ENCODE data around the gene MOV10L1.

Gene MOV10L1

DNA sequence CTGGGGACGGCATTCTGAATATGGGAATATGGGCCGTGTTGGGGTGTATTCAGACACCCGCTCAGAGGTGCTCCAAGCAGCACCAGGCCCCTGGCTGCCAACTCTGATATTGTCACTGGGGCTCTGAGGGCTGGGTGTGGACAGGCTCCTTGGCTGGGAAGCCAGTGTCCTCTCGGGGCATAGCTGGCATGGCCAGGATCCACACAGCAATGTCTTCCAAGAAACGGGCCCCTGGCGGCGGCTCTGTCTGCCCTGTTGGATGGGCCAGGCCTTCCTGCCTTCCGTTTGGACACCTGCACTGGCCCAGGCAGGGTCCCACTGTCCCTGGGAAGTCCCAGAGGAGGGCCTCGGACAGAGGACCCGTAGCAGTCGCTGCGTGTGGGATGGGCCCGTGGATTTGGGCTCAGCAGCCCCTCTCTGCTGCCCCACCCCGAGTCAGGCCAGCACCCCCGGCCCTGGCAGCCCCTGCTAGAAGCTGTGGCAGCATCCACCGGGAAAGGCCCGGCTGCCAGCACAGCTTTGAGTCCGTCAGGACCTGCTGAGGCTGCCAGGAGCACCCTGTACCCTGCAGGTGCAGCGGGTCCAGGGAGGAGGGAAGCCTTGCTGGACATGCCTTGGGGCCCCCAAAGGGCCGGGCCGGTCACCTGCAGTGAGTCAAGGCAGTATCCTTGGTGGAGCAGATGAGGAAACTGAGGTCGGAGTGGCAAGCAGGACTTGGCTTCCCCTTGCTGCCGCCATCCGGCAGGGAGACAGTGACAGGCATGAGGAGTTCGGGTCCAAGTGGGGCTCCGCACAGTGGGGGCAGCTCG, 84.8 kb downstream of the MOV10L1 start:
- DNase-seq (ENCODE audit: low read depth), result no peak
- no peak overlapping the region for H3K4me3 ChIP-seq (ENCODE audit: low read length)
- TF ChIP-seq, protein P1, sequence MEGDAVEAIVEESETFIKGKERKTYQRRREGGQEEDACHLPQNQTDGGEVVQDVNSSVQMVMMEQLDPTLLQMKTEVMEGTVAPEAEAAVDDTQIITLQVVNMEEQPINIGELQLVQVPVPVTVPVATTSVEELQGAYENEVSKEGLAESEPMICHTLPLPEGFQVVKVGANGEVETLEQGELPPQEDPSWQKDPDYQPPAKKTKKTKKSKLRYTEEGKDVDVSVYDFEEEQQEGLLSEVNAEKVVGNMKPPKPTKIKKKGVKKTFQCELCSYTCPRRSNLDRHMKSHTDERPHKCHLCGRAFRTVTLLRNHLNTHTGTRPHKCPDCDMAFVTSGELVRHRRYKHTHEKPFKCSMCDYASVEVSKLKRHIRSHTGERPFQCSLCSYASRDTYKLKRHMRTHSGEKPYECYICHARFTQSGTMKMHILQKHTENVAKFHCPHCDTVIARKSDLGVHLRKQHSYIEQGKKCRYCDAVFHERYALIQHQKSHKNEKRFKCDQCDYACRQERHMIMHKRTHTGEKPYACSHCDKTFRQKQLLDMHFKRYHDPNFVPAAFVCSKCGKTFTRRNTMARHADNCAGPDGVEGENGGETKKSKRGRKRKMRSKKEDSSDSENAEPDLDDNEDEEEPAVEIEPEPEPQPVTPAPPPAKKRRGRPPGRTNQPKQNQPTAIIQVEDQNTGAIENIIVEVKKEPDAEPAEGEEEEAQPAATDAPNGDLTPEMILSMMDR (IDR thresholded peaks at IDR 0.05; ENCODE audit: insufficient read depth, low read depth, low read length, missing control alignments), result no peak

DNA sequence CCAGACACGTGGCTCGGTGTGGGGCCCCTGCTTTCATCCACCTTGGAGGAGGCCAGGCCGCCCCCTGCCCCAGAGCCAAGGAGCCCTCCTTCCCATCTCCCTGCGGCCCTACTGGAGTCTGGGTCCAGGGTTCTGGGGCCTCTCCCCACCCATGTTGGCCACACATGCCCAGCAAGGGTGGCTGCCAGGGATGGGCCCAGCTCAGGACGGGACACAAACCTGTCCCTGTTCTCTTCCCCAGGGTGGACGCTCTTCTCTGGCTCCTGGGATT, 85.3 kb downstream of the MOV10L1 start:
- no peak for DNase-seq (ENCODE audit: low read depth)
- H3K4me3 ChIP-seq (ENCODE audit: low read length), result no peak overlapping the region
- TF ChIP-seq, protein P1 (IDR thresholded peaks at IDR 0.05; ENCODE audit: insufficient read depth, low read depth, low read length, missing control alignments), result no peak

DNA sequence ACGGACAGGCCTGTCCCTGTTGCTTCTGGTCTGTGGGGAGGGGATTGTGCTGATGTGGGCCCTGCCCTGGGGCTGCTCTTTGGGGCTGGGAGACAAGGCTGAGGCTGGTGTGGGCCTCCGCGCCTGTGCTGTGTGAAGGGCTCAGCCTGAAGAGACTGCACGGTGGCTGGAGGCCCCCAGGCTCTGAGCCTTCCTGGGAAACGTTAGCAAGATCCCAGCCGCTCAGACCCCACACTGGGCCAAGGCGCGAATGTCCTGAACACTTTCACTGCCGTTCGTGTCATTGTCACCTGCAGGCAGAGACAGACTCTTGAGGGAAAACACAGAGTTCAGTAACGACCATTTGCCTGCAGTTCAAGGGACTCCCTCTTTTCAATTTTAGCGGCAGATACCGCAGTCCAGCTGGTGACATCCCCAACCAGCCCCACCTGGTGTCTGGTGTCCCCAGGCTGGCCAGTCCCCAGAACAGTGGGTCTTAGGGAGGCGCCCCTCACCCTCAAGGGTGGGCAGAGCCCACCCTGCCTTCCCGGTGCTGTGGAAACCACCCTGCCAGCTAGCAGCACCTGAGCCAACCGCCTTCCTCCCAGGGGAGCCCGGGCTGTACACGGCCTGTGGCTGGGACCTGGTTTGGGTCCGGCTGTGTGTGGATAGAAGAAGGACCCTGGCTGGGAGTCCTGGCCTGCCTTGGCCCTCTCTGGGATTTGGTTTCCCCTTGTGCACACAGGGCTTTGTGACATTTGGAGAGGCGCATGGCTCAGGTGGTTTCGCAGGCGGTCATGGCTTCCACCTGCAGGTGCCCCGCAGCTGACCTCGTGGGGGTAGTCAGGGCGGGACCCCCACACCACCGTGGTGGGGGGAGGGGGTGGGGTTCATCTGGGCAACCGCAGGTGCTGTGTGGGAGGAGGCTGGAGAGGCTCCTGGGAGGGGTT, 86.4 kb downstream of the MOV10L1 start:
- DNase-seq (ENCODE audit: low read depth), result no peak
- TF ChIP-seq, protein P1 (IDR thresholded peaks at IDR 0.05; ENCODE audit: insufficient read depth, low read depth, low read length, missing control alignments), result no peak
- H3K4me3 ChIP-seq (ENCODE audit: low read length), result no peak overlapping the region

DNA sequence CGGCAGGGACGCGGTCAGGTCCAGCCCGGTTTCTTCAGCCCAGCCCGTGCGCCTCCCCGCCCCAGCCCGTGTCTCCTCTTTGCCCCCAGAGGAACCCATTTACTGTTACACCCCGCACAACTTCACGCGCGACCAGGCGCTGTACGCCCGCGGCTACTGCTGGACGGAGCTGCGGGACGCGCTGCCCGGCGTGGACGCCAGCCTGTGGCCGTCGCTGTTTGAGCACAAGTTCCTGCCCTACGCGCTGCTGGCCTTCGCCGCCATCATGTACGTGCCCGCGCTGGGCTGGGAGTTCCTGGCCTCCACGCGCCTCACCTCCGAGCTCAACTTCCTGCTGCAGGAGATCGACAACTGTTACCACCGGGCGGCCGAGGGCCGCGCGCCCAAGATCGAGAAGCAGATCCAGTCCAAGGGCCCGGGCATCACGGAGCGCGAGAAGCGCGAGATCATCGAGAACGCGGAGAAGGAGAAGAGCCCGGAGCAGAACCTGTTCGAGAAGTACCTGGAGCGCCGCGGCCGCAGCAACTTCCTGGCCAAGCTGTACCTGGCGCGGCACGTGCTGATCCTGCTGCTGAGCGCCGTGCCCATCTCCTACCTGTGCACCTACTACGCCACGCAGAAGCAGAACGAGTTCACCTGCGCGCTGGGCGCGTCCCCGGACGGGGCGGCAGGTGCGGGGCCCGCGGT, 87.2 kb downstream of the MOV10L1 start:
- no peak for DNase-seq (ENCODE audit: low read depth)
- TF ChIP-seq, protein P1 (IDR thresholded peaks at IDR 0.05; ENCODE audit: insufficient read depth, low read depth, low read length, missing control alignments), result no peak
- H3K4me3 ChIP-seq (ENCODE audit: low read length), result no peak overlapping the region

DNA sequence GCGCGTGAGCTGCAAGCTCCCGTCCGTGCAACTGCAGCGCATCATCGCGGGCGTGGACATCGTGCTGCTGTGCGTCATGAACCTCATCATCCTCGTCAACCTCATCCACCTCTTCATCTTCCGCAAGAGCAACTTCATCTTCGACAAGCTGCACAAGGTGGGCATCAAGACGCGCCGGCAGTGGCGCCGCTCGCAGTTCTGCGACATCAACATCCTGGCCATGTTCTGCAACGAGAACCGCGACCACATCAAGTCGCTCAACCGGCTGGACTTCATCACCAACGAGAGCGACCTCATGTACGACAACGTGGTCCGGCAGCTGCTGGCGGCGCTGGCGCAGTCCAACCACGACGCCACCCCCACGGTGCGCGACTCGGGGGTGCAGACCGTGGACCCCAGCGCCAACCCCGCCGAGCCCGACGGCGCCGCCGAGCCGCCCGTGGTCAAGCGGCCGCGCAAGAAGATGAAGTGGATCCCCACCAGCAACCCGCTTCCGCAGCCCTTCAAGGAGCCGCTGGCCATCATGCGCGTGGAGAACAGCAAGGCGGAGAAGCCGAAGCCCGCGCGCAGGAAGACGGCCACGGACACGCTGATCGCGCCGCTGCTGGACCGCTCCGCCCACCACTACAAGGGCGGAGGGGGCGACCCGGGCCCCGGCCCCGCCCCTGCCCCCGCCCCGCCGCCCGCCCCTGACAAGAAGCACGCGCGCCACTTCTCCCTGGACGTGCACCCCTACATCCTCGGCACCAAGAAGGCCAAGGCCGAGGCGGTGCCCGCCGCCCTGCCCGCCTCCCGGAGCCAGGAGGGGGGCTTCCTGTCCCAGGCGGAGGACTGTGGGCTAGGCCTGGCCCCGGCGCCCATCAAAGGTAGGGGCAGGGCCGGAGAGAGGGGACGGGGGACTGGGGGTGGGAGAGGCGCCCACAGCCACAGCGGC, 88.0 kb downstream of the MOV10L1 start:
- no peak for DNase-seq (ENCODE audit: low read depth)
- no peak overlapping the region for H3K4me3 ChIP-seq (ENCODE audit: low read length)
- TF ChIP-seq, protein P1 (IDR thresholded peaks at IDR 0.05; ENCODE audit: insufficient read depth, low read depth, low read length, missing control alignments), result no peak

DNA sequence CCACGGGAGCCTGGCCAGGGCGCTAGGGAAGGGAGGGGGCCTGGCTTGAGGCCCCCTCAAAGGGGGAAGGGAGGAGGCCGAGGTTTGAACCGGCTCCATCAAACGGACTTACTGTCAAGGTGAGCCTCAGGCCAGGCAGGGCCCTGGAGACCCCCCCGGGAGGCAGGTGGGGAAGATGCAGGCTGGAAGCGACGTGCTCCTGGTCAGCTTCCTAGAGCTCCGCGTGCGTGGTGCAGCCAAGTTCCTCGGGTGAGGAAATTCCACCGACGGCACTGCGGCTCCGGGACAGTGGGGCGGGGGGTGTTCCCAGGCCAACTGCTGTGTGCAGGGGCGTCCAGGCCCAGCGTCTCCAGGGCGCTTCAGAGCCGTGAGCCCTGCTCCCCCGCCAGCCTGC, 88.7 kb downstream of the MOV10L1 start:
- no peak for DNase-seq (ENCODE audit: low read depth)
- H3K4me3 ChIP-seq (ENCODE audit: low read length), result no peak overlapping the region
- TF ChIP-seq, protein P1 (IDR thresholded peaks at IDR 0.05; ENCODE audit: insufficient read depth, low read depth, low read length, missing control alignments), result no peak
